Gastrocnemius medialis (tissue), 4 donors: ENCODE results near the gene NPEPL1. TPM values are rescaled to one million over a fixed set of nuclear protein-coding genes. Genes with fewer than 3 reads are reported as not detected.
A peak's percentile ranks its signal among the peaks of the same experiment; 100 is the strongest.

ENCODE experiments used
- ATAC-seq, 2 donors: fragments of 150-250 bp; one replicate each; pipeline ENCODE4 v1.9.1; 2016
- DNase-seq, 2 donors: peaks; one replicate each; pipeline ENCODE4 v3.0.0-alpha.2; 2019
- H3K27ac ChIP-seq, 4 donors: fragments of 200-600 bp; sonication (generic); 1 replicate in 1 of 4; 2 replicates in 3 of 4; pipeline ENCODE4 v1.5.1; 2016 to 2018; ENCODE audit warnings: mild to moderate bottlenecking in 2 of 4, moderate library complexity in 1 of 4
- H3K27me3 ChIP-seq, 3 donors: fragments of 200-600 bp; sonication (generic) in 2 of 3; 1 replicate in 1 of 3; 2 replicates in 2 of 3; pipeline versions ENCODE4 v1.5.1 to v1.6.0; 2016 to 2019; ENCODE audit warnings: mild to moderate bottlenecking in 1 of 3, moderate library complexity in 1 of 3
- H3K36me3 ChIP-seq, 2 donors: fragments of 200-600 bp; sonication (generic) in 1 of 2; one replicate each; pipeline ENCODE4 v1.5.1; 2017 to 2018
- H3K4me1 ChIP-seq, 2 donors: fragments of 200-600 bp; sonication (generic) in 1 of 2; one replicate each; pipeline ENCODE4 v1.5.1; 2016 to 2017; ENCODE audit warnings: mild to moderate bottlenecking in 2 of 2
- H3K4me3 ChIP-seq, 4 donors: fragments of 200-600 bp; sonication (generic) in 3 of 4; 1 replicate in 1 of 4; 2 replicates in 3 of 4; pipeline ENCODE4 v1.5.1; 2016 to 2019; ENCODE audit warnings: mild to moderate bottlenecking in 2 of 4
- H3K9me3 ChIP-seq, 3 donors: fragments of 200-600 bp; sonication (generic) in 2 of 3; 1 replicate in 1 of 3; 2 replicates in 2 of 3; pipeline ENCODE4 v1.5.1; 2016 to 2019
- CTCF ChIP-seq, 5 experiments: fragments of 450-650 bp in 3 of 5; fragments of 200-600 bp in 2 of 5; sonication (generic) in 2 of 5; IDR thresholded peaks in 4 of 5; conservative IDR thresholded peaks in 1 of 5; 1 replicate in 4 of 5; 2 replicates in 1 of 5; pipeline ENCODE4 v1.5.1; 2016 to 2019; ENCODE audit warnings: antibody characterized with exemption in 5 of 5, mild to moderate bottlenecking in 3 of 5, moderate library complexity in 3 of 5
- POLR2A ChIP-seq, 2 donors: fragments of 450-650 bp; IDR thresholded peaks; one replicate each; pipeline ENCODE4 v1.6.1; 2017; ENCODE audit warnings: antibody characterized with exemption in 2 of 2, mild to moderate bottlenecking in 2 of 2, moderate library complexity in 2 of 2
- in situ Hi-C, 4 donors: fragments of 200-750 bp; cut with MboI; loops; one replicate each; pipeline versions ENCODE4 v1.15.0 to v1.8.0; 2017; ENCODE audit warnings: low sequenced_read_pairs in 4 of 4
- intact Hi-C: fragments of 100-400 bp; cut with DNase I; formaldehyde crosslinking; loops from one replicate; pipeline ENCODE4 v1.15.1; 2023; ENCODE audit warnings: low total_unique reads
- total RNA-seq, 4 donors: library from RNA; depleted of rRNA; stranded (reverse); fragments of >200 nt; gene quantifications; one replicate each; pipeline versions ENCODE4 v1.1.0 to v1.2.3, GENCODE V29; 2016

Gene NPEPL1
- total RNA-seq, 4 donors from 2014 or later = 18.1 to 51.5 (median 34.3) TPM

- TF ChIP-seq CTCF (IDR thresholded peaks at IDR 0.05 in 4 of 5, conservative IDR thresholded peaks at IDR 0.05 in 1 of 5) (no peak), POLR2A (IDR thresholded peaks at IDR 0.05) (no peak)
- peaks cover 0 to 77% of the 10 kb centered on the region in 2 donors for H3K36me3 ChIP-seq
- no peaks in the 10 kb centered on the region for H3K4me1 ChIP-seq
- DNase-seq (no peak), ATAC-seq (no peak)
- H3K27me3 ChIP-seq = no peaks in the 10 kb centered on the region
- no peak overlapping the region for H3K4me3 ChIP-seq
- H3K27ac ChIP-seq = no peak overlapping the region
- in situ Hi-C loops = no loop called here
- H3K9me3 ChIP-seq = no peaks in the 10 kb centered on the region
- intact Hi-C loops = no loop called here
These were observed 8.2 kb downstream of the NPEPL1 start for GRCh38 chr20:58700823-58701222.

- intact Hi-C loops (no loop called here), in situ Hi-C loops (no loop called here)
- ATAC-seq = no peak
- Histone ChIP-seq H3K4me3 (no peak overlapping the region), H3K4me1 (no peaks in the 10 kb centered on the region), H3K36me3 (peaks cover 0 to 69% of the 10 kb centered on the region in 2 donors), H3K27ac (no peak overlapping the region), H3K27me3 (no peaks in the 10 kb centered on the region), H3K9me3 (no peaks in the 10 kb centered on the region)
- no peak for TF ChIP-seq CTCF (IDR thresholded peaks at IDR 0.05 in 4 of 5, conservative IDR thresholded peaks at IDR 0.05 in 1 of 5)
- no peak for TF ChIP-seq POLR2A (IDR thresholded peaks at IDR 0.05)
- peak in 1 of 2 donors; percentile 7 for DNase-seq
These were observed 9.0 kb downstream of the NPEPL1 start for GRCh38 chr20:58701431-58702160.

GRCh38 chr20:58702161-58702510 lies 9.5 kb downstream of the NPEPL1 start:
- H3K9me3 ChIP-seq = no peaks in the 10 kb centered on the region
- H3K4me1 ChIP-seq = no peaks in the 10 kb centered on the region
- no peak overlapping the region for H3K4me3 ChIP-seq
- TF ChIP-seq CTCF (IDR thresholded peaks at IDR 0.05 in 4 of 5, conservative IDR thresholded peaks at IDR 0.05 in 1 of 5) (no peak), POLR2A (IDR thresholded peaks at IDR 0.05) (no peak)
- DNase-seq (no peak), ATAC-seq (no peak)
- no peak overlapping the region for H3K27ac ChIP-seq
- in situ Hi-C loops (no loop called here), intact Hi-C loops (no loop called here)
- peaks cover 0 to 64% of the 10 kb centered on the region in 2 donors for H3K36me3 ChIP-seq
- no peaks in the 10 kb centered on the region for H3K27me3 ChIP-seq

GRCh38 chr20:58702859-58703648 lies 10.5 kb downstream of the NPEPL1 start:
- H3K27ac ChIP-seq = no peak overlapping the region
- intact Hi-C loops = no loop called here
- no peaks in the 10 kb centered on the region for H3K4me1 ChIP-seq
- ATAC-seq (no peak), DNase-seq (no peak)
- H3K27me3 ChIP-seq = no peaks in the 10 kb centered on the region
- no peak overlapping the region for H3K4me3 ChIP-seq
- peaks cover 0 to 58% of the 10 kb centered on the region in 2 donors for H3K36me3 ChIP-seq
- in situ Hi-C loops = no loop called here
- TF ChIP-seq CTCF (IDR thresholded peaks at IDR 0.05 in 4 of 5, conservative IDR thresholded peaks at IDR 0.05 in 1 of 5) (peak in 1 of 5 experiments; percentile 24), POLR2A (IDR thresholded peaks at IDR 0.05) (no peak)
- no peaks in the 10 kb centered on the region for H3K9me3 ChIP-seq
